ENCODE data around the gene RUSC1. TPM values are rescaled to one million over a fixed set of nuclear protein-coding genes. Genes with fewer than 3 reads are reported as not detected.

The RUSC1 gene
- total and polyA plus RNA-seq, 2 donors (not counting 1 experiment from before 2014, with no cell fraction given): 19.3 to 20.3 TPM

GRCh38 chr1:155295183-155295941 is 25.3 kb upstream of the RUSC1 start:
- H3K27me3 Mint-ChIP-seq: peaks cover 38% of the 10 kb centered on the region
- no peak overlapping the region for H3K27ac Mint-ChIP-seq
- Histone ChIP-seq H3K27me3 (replicated peaks in 1 of 4; ENCODE audit: control extremely low read depth in 1 of 4, control insufficient read depth in 3 of 4, insufficient read depth in 4 of 4, low read length in 3 of 4) (peaks cover 0 to 26% (median 15%) of the 10 kb centered on the region in 4 experiments), H4K20me1 (ENCODE audit: control insufficient read depth, insufficient read depth, low read length, poor library complexity, severe bottlenecking) (no peaks in the 10 kb centered on the region), H3K9me3 (ENCODE audit: control extremely low read depth in 1 of 3, control insufficient read depth in 2 of 3, insufficient read depth in 1 of 3, low read length in 2 of 3) (peaks cover 0 to 2% (median 0%) of the 10 kb centered on the region in 3 donors), H3K27ac (ENCODE audit: low read length in 2 of 2) (no peak overlapping the region), H3K4me3 (ENCODE audit: control extremely low read depth in 1 of 5, extremely low read depth in 1 of 5, insufficient read depth in 1 of 5, low read depth in 2 of 5, low read length in 4 of 5) (no peak overlapping the region), H3K9ac (ENCODE audit: low read length) (no peak overlapping the region), H3K79me2 (ENCODE audit: control insufficient read depth, insufficient read depth, low read length) (no peaks in the 10 kb centered on the region), H3K4me1 (ENCODE audit: control insufficient read depth in 2 of 2, insufficient read depth in 2 of 2, low read length in 2 of 2) (peaks cover 7 to 10% of the 10 kb centered on the region in 2 donors), H2AFZ (ENCODE audit: insufficient read depth, low read depth, low read length, poor library complexity, severe bottlenecking) (peak overlapping the region; percentile 16), H3K36me3 (replicated peaks in 1 of 2; ENCODE audit: control extremely low read depth in 1 of 2, control insufficient read depth in 1 of 2, extremely low read depth in 1 of 2, insufficient read depth in 2 of 2, low read length in 1 of 2) (no peaks in the 10 kb centered on the region), H3K4me2 (replicated peaks; ENCODE audit: low read depth, low read length, poor library complexity, severe bottlenecking) (peak overlapping the region; percentile 23)
- H3K4me3 Mint-ChIP-seq: no peak overlapping the region
- ATAC-seq (ENCODE audit: low read depth): no peak
- WGBS (ENCODE audit: insufficient coverage): 29% methylated on average over 43 of the region's 47 CpGs
- H3K9me3 Mint-ChIP-seq (ENCODE audit: insufficient read depth): no peaks in the 10 kb centered on the region
- intact Hi-C loops (cut with micrococcal nuclease): no loop called here
- no peak for DNase-seq
- ChIA-PET POLR2A (no interaction called here), CTCF (no interaction called here)
- no peak for TF ChIP-seq CTCF (IDR thresholded peaks at IDR 0.05)
- TF ChIP-seq EZH2 (IDR thresholded peaks at IDR 0.05; ENCODE audit: borderline replicate concordance, insufficient read depth, low read depth, low read length, poor library complexity, severe bottlenecking): no peak
- H3K4me1 Mint-ChIP-seq: peaks cover 10% of the 10 kb centered on the region

- 97% methylated on average over 6 of the region's 7 CpGs for WGBS (ENCODE audit: insufficient coverage)
- Histone ChIP-seq H3K4me1 (ENCODE audit: control insufficient read depth in 2 of 2, insufficient read depth in 2 of 2, low read length in 2 of 2) (peaks cover 7 to 10% of the 10 kb centered on the region in 2 donors), H3K27ac (ENCODE audit: low read length in 2 of 2) (no peak overlapping the region), H3K4me3 (ENCODE audit: control extremely low read depth in 1 of 5, extremely low read depth in 1 of 5, insufficient read depth in 1 of 5, low read depth in 2 of 5, low read length in 4 of 5) (no peak overlapping the region), H3K27me3 (replicated peaks in 1 of 4; ENCODE audit: control extremely low read depth in 1 of 4, control insufficient read depth in 3 of 4, insufficient read depth in 4 of 4, low read length in 3 of 4) (peaks cover 0 to 26% (median 15%) of the 10 kb centered on the region in 4 experiments), H4K20me1 (ENCODE audit: control insufficient read depth, insufficient read depth, low read length, poor library complexity, severe bottlenecking) (no peaks in the 10 kb centered on the region), H3K9ac (ENCODE audit: low read length) (no peak overlapping the region), H3K4me2 (replicated peaks; ENCODE audit: low read depth, low read length, poor library complexity, severe bottlenecking) (no peak overlapping the region), H3K79me2 (ENCODE audit: control insufficient read depth, insufficient read depth, low read length) (no peaks in the 10 kb centered on the region), H3K9me3 (ENCODE audit: control extremely low read depth in 1 of 3, control insufficient read depth in 2 of 3, insufficient read depth in 1 of 3, low read length in 2 of 3) (peaks cover 0 to 2% (median 0%) of the 10 kb centered on the region in 3 donors), H2AFZ (ENCODE audit: insufficient read depth, low read depth, low read length, poor library complexity, severe bottlenecking) (no peak overlapping the region), H3K36me3 (replicated peaks in 1 of 2; ENCODE audit: control extremely low read depth in 1 of 2, control insufficient read depth in 1 of 2, extremely low read depth in 1 of 2, insufficient read depth in 2 of 2, low read length in 1 of 2) (no peaks in the 10 kb centered on the region)
- intact Hi-C loops (cut with micrococcal nuclease): no loop called here
- ATAC-seq (ENCODE audit: low read depth) (no peak), DNase-seq (no peak)
- Mint-ChIP-seq H3K4me1 (peaks cover 10% of the 10 kb centered on the region), H3K4me3 (no peak overlapping the region), H3K27ac (no peak overlapping the region), H3K27me3 (peaks cover 38% of the 10 kb centered on the region), H3K9me3 (ENCODE audit: insufficient read depth) (no peaks in the 10 kb centered on the region)
- POLR2A ChIA-PET: no interaction called here
- CTCF ChIA-PET: no interaction called here
- TF ChIP-seq EZH2 (IDR thresholded peaks at IDR 0.05; ENCODE audit: borderline replicate concordance, insufficient read depth, low read depth, low read length, poor library complexity, severe bottlenecking): no peak
- no peak for TF ChIP-seq CTCF (IDR thresholded peaks at IDR 0.05)
Measured at GRCh38 chr1:155295942-155296267, 24.8 kb upstream of the RUSC1 start.
